ELF-1 (cell line): ENCODE results near the gene YIPF3.
"Not testable (repeated sequence)": the region's sequence is repeated elsewhere in the genome, so short reads cannot be mapped to it uniquely, and the experiment has no call there.

Experiments used
- DNase-seq: peaks from one replicate; pipeline ENCODE4 v3.0.0-alpha.2; 2016; ENCODE audit warnings: low read depth, low spot score

YIPF3 gene

DNA sequence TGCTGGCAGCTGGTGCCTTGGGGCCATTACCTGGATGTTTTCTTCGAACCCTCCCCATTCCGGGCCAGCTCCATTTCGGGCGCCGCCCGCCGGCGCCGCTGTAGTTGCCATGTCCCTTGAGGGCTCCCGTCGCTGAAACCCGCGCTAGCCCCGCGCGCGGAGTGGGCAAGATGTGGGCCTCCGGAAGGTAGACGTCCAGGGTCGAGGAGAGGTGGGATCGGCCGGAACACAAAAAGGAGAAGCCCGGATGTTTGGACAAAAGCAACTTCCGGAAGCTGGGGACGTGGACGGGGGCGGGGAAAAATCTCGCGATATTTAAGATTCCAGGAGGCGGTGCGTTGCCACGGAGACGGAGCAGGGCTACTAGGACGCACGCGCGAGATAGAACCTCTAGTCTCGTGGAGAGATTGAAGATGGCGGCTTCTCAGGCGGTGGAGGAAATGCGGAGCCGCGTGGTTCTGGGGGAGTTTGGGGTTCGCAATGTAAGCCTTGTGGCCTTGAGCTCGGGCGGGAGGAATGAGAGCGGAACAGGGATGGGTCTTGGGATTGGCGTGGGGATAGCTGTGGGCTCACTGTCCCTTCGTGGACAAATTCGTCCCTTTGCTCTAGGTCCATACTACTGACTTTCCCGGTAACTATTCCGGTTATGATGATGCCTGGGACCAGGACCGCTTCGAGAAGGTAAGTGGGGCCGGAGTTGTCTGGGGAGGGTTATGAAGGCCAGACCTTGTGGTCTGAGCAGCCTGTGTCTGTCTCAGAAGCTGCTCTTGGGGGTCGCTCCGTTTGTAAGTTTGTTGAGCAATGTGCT is at the start of gene YIPF3, which contains the start of gene POLR1C:
Gene YIPF3 (minus strand): TSS at position 230 of the 808 bp plus-strand sequence. CDS start 119 bp downstream, at position 111.
Gene POLR1C (plus strand): TSS at position 393 of the 808 bp plus-strand sequence. CDS start 21 bp downstream, at position 414.
- peak; percentile 99 for DNase-seq

DNA sequence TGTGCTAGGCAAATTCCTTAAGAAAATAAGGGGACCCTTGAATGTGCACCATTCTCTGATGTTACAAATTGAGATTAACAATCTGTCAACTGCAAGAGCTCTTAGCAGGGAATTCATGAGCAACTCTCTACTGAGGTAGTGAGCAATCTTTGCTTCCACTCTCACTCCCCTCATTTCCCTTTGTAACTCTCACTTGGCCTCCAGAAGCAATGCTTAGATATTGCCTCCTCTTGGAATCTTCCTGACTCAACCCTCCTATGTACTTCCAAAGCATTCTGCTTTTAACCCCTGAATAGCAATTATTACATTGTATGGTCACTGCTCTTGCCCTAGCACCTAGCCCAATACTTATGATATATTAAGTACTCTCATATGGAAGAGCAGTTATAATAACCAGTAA is 42.6 kb upstream of the YIPF3 start:
- no peak for DNase-seq

DNA sequence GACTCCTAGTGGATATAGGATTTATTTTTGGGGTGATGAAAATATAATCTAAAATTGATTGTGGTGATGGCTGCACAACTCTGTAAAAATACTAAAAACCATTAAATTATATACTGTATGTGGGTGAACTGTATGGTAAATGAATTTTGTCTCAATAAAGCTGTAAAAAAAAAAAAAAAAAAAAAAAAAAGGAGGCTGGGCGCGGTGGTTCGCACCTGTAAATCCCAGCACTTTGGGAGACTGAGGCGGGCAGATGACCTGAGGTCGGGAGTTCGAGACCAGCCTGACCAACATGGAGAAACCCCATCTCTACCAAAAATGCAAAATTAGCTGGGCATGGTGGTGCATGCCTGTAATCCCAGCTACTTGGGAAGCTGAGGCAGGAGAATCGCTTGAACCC is 40.9 kb upstream of the YIPF3 start:
- not testable (repeated sequence) for DNase-seq

DNA sequence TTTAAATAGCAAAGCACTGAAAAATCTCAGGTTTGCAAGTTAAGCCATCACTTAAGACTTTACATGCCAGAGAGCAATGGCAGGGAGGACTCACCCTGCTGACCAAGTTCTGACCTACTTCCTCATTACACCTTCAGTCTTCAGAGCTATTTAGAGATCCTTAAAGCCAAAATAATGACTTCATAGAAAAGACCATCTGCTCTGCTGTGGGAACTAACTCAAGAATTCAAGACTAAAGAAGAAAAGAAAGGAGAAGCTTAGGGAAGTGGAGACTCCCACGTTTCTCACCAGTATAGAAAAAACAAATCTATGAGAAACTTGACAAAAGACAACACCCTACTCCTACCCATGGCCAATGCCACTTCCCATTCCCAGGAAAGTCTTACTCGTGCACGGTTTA is 30.5 kb upstream of the YIPF3 start:
- no peak for DNase-seq

DNA sequence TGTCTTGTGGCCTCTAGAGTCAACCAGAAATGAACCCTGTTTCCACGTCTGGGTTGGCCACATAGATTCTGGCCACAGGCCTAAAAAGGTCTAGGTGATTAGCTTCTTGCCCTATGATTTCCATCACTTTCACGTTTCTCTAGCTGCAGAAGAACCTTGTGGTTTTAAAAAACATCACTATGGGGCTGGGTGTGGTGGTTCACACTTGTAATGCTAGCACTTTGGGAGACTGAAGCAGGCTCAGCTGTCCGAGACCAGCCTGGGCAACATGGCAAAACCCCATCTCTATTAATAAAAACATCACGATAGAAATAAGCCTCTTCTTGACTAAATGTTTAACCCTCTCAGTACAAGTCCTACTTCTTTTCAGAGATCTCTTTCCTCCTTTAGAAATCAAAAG is 27.7 kb upstream of the YIPF3 start:
- no peak for DNase-seq

DNA sequence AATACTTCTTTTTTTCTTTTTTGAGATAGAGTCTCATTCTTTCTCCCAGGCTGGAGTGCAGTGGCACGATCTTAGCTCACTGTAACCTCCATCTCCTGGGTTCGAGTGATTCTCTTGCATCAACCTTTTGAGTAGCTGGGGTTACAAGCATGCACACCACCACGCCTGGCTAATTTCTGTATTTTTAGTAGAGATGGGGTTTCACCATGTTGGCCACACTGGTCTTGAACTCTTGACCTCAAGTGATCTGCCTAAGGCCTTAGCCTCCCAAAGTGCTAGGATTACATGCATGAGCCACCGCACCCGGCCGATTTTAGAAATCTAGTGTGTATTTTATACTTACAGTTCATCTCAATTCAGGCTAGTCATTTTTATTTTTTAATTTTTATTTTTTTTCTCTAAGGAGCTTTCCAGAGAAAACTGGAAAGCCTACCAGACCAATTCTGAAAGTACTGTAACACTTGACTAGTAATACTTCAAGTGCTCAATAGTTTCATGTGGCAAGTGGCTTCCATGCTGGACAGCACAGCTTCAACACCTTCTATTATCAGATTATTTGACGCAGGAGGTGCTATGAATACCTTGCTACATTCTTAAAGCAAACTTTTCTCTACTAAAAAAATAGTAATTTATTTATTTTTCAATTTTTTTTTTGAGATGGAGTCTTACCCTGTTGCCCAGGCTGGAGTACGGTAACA is 25.2 kb upstream of the YIPF3 start:
- no peak for DNase-seq

DNA sequence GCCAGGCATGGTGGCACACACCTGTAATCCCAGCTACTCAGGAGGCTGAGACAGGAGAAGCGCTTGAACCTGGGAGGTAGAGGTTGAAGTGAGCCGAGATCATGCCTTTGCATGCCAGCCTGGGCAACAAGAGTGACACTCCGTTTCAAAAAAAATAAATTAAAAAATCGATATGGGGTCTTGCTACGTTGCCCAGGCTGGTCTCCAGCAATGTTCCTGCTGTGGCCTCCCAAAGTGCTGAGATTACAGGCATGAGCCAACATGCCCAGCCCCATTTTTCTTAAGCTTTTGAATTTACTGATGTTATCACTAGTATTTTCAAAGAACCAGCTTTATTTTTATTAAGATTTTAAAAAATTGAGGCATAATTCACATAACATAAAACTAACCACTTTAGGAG is 23.8 kb upstream of the YIPF3 start:
- no peak for DNase-seq

DNA sequence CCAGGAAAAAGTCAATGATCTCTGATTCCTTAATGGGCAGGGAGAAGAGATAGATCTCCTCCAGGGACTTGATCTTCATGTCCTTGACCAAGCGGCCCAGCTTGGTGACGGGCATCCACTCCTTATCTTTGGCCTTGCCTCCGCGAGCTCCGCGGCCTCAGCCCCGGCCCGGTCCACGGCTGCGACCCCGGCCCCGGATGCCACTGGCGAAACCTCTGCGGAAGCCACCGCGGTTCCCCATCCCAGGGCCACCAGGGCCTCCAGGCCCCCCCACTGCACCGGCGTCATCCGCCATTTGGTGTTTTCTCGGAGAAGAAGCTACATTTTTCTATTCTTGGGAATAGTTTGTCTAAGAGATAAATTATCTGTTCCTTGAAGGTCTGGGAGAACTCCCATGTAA is 22.7 kb upstream of the YIPF3 start:
- not testable (repeated sequence) for DNase-seq

DNA sequence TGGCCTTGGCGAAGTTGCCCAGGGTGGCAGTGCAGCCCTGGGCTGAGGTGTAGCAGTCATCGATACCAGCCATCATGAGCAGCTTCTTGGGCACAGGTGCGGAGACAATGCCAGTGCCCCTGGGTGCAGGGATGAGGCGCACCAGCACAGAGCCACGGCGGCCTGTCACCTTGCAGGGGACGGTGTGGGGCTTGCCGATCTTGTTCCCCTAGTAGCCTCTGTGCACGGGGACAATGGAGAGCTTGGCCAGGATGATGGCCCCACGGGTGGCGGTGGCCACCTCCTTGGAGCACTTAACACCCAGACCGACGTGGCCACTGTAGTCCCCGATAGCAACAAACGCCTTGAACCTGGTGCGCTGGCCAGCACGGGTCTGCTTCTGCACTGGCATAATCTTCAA is 22.3 kb upstream of the YIPF3 start:
- not testable (repeated sequence) for DNase-seq

DNA sequence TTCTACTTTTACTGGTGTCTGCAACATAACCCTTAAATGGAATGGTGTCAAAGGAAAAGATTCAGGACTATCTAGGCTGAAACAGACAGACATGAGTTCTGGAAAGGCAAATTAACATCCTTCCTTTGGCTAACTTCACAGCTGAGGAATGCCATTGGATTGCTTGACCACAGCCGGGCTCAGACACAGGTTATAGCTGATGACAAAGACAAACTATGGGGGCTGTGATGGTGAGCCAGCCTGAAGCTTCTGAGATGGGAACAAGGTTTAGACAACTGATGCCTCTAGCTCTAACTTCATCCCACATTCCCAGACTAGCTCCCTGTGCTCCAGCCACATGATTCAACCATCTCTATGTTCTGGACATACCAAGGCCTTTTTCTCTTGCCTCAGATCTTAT is 15.5 kb upstream of the YIPF3 start:
- DNase-seq, result no peak

DNA sequence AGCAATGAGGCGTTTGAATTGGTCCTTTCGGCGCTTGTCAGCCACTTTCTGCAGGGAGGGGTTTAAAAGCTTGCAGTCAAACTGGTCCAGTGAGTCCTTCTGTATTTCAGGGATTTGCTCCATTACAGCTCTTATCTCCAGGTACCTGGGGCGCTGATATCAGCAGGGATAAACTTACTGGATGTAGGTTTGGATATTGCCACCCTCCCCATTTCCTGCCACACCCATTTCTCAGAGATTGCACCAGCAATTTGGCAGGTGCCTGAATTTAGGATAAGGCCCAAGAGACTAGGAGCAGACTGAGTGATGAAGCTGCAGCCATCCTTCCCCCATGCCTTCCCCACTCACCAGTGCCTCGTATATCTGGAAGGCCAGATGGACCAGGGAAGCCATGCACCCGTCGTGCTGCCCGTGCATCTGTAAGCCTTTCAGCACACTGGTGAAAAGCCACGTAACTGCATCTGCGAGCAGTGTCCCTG is 7.8 kb upstream of the YIPF3 start:
- DNase-seq, result peak; percentile 19

DNA sequence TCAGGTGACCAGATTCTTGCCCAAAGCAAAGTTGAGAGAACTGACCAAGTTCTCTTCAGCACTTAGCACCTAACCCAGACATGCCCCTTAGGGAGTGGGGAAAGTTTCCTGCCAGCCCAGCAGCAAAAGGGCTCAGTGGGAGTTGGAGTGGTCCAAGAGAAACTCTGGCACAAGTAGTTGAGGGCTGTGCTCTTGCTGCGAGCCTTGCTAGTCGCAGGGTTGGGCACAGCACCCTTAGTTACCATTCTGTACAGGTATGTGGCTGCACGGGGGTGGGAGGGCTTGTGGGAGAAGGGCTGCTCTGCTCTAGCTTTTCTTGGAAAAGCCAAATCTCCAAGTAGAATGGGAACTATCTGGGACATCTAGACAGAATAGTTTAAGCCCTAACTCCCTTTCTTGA is 6.6 kb upstream of the YIPF3 start:
- DNase-seq, result no peak

DNA sequence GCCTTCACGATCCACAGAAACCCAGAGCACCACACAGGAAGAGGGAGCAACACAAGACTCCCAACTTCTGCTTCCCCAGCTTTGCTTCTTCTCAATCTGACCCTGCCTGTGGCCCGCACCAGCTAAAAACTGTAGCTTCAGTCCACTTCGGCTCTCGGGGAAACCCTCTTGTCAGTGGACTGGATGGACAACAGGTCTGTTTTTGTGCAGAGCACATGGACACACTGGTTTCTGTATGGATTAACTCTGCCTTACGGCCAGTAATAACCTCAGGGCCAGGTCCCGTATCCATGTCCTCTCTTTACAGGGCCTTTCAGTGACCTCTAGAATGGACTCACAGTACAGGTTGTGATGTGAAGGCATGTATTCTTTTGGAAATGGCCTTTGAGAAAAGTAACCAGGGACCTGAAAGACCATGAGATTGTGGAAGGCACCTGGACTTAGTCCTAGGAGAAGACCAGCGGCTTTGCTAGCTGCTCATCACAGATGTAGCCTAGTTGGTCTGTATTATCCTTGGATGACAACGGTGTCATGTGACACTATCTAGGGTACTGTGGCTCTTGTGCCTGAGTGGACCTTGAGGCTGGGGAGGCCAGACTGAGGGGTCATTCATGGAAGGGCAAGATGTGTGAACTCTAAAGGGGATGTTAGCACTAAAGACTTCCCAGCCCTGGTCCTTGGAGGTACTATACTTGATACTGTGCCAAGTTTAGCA is 6.0 kb upstream of the YIPF3 start:
- DNase-seq, result no peak

DNA sequence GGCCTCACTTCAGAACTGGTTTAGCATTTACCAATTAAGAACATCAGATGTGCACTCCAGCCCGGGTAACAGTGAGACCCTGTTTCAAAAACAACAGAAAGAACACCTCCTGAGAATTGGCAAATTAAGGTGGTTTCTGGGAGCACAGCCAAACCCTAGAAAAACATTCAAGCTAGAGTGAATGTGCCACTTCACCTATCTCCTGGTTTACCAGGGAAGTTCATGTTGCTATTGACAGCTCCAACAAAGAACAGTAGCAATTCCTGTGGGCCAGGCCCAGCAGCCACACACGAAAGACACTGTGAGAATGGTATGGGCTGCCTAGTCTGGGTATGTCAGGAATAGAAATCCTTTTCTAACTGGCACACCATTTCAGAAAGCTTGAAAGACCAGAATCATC is 5.1 kb upstream of the YIPF3 start:
- no peak for DNase-seq

DNA sequence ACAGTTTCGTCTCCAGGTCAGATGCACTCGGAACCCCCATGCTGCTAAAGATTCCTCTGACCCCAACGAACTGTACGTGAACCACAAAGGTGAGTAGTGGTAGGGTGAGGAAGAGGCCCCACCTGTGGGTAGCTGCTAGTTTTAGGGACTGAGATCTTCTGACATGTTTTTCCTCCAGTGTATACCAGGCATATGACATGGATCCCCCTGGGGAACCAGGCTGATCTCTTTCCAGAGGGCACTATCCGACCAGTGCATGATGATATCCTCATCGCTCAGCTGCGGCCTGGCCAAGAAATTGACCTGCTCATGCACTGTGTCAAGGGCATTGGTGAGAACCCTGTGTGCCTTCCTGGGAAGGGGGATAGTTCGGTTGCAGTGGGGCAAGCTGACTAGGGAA is 3.4 kb upstream of the YIPF3 start:
- no peak for DNase-seq

DNA sequence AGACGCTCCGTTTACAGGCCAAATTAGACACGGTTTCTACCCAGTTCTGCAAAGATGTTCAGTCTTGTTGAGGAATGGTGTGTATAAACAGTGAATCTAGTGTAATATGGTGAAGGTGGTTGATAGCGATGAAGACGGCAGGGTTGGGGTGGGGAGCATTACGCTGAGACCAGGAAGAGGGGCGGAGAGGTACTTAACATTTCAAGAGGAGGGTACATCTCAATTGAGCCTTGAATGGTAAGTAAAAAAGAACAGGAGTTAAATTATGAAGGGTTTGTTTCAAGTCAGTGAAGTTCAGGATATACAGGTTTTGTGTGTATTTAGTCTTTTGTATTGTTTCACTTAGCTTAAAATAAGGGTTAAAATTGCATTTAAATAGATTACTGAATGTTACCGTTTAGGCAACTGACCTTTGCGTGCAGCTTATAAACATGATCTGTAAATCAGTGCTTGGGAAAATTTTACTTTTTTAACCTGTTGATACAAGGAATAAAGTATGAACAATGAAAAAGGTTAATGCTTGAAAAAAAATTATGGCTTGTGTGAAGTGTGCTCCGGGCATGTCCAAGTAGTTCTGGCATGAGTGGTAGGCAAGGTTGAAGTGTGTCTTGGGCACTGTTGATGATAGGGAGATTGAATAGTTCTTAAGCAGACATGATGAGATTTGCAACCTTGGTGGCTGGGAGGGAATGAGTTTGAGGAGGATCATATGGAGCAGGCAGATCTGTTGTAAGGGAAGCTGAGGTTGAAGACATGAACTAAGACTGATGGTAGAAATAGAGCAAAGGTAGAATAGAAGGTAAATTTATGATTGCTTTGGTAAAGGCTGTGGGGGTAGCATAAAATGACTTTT is 1.0 kb upstream of the YIPF3 start:
- no peak for DNase-seq

DNA sequence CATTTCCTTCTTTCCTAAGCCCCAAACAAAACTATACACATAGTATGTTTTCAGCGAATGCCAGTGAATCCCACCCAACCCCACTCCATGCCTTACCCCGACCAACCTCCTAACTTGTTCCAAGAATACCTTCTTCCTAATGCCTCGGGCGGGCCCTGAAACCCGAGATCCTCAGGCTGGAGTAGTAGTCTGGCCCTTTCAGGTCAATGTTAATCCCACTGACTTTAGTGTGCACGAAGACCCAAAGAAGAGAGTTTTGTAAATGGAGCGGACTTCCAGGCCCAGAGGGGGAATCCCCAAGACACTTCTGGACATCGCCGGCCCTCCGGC is 394 bp downstream of the YIPF3 start:
- DNase-seq, result no peak

DNA sequence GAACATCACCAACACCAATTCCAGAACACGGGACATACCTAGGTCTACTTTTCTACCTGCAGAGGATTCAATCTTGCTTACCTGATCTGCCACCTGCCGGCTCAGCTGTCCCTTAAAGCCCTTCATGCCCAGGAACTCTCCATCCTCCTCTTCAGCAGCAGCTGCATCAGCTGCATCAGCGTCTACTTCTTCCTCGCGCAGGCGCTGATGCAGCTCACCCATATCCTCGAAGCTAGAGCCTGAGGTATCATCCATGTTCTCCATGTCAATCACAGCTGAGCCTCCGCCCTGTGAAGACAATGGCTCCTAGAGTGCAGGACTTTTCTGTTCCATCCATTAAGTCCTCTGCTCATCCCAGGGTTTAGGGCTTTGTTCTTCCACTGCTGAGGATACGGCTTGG is 918 bp downstream of the YIPF3 start:
- no peak for DNase-seq

DNA sequence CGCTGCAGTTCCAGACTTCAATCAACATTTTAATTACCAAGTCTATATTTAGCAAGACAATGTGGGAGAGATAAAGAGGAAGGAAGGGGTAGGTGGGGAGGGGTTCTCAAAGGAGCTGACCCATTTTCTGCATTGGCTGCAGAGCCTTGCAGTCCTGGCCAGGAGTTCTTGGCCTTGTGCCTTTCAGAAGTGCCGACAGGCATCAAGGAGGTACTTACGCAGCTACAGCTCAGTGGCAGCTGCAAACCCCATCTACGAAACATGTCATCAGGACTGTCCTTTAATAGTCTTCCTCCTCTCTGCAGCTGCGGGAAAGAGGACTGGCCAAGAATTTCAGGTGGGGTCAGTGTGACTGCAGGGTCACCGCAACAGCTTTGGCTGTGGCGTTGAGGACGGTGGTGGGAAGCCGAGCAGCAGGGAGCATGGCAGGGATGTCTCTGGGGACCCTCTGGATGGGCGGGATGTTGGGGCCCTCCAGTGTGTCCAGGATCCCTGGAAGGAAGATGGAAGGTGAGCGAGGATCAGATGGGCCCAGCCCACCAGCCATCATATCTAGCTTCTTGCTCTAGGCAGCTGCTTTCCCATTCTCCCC is 4.8 kb downstream of the YIPF3 start:
- no peak for DNase-seq

DNA sequence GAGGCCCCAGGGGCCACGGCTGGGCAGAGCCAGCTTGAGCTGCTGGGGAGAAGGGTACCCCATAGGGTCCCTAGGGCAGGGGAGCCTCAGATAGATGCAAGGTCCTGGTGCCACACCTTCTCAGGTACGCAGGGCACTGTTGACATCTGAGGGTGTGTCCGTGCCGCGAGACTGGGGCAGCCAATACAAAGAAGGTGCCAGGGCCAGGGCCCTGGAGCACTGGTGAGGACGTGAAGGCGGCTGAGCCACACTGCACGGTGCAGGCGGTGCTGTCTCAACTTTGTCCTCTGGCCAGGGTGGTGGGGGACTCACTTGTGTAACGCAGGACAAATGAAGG is 5.9 kb downstream of the YIPF3 start:
- no peak for DNase-seq
